ENCODE measurements around the gene MRPL3. TPM values are rescaled to one million over a fixed set of nuclear protein-coding genes. Genes with fewer than 3 reads are reported as not detected.

MRPL3 gene
- polyA plus RNA-seq (2013, experiment 1 of 2; ENCODE audit: insufficient read length): 99.2 TPM
- 78.2 TPM for polyA plus RNA-seq (2013, experiment 2 of 2; ENCODE audit: insufficient read length)

GRCh38 chr3:131502530-131503319, at the start of gene MRPL3:
TSS of gene MRPL3 (minus strand) at chr3:131502971. CDS start at chr3:131502821, 150 bp downstream.
- peak; percentile 90 for DNase-seq

GRCh38 chr3:131551761-131552160, 49.0 kb upstream of the MRPL3 start:
- no peak for DNase-seq

- DNase-seq: no peak
These were observed 48.0 kb upstream of the MRPL3 start for GRCh38 chr3:131550562-131551465.

- peak; percentile 5 for DNase-seq
These were observed 46.6 kb upstream of the MRPL3 start for GRCh38 chr3:131549340-131549739.

GRCh38 chr3:131547585-131547984, 44.8 kb upstream of the MRPL3 start:
- no peak for DNase-seq

- no peak for DNase-seq
These were observed 43.7 kb upstream of the MRPL3 start for GRCh38 chr3:131546441-131546840.

GRCh38 chr3:131544557-131544956, 41.8 kb upstream of the MRPL3 start:
- DNase-seq: no peak

GRCh38 chr3:131543714-131544113, 40.9 kb upstream of the MRPL3 start:
- peak; percentile 72 for DNase-seq

GRCh38 chr3:131541288-131541687, 38.5 kb upstream of the MRPL3 start:
- no peak for DNase-seq

- no peak for DNase-seq
These were observed 38.0 kb upstream of the MRPL3 start for GRCh38 chr3:131540821-131541220.

- DNase-seq: peak; percentile 12
These were observed 37.4 kb upstream of the MRPL3 start for GRCh38 chr3:131540143-131540542.

GRCh38 chr3:131538968-131539367, 36.2 kb upstream of the MRPL3 start:
- DNase-seq: no peak

GRCh38 chr3:131537531-131537930, 34.8 kb upstream of the MRPL3 start:
- DNase-seq: no peak

GRCh38 chr3:131535596-131535995, 32.8 kb upstream of the MRPL3 start:
- DNase-seq: peak; percentile 7

GRCh38 chr3:131535131-131535530, 32.4 kb upstream of the MRPL3 start:
- no peak for DNase-seq

GRCh38 chr3:131532645-131533044, 29.9 kb upstream of the MRPL3 start:
- DNase-seq: no peak

GRCh38 chr3:131530843-131531242, 28.1 kb upstream of the MRPL3 start:
- no peak for DNase-seq

GRCh38 chr3:131530388-131530787, 27.6 kb upstream of the MRPL3 start:
- no peak for DNase-seq

- DNase-seq: peak; percentile 63
These were observed 24.1 kb upstream of the MRPL3 start for GRCh38 chr3:131526801-131527347.

- no peak for DNase-seq
These were observed 15.9 kb upstream of the MRPL3 start for GRCh38 chr3:131518680-131519079.

GRCh38 chr3:131505421-131505820, 2.6 kb upstream of the MRPL3 start:
- DNase-seq: no peak

- peak; percentile 6 for DNase-seq
These were observed 507 bp upstream of the MRPL3 start for GRCh38 chr3:131503320-131503635.

- DNase-seq: no peak
These were observed 822 bp downstream of the MRPL3 start for GRCh38 chr3:131501949-131502348.

Data from fibroblast of skin of back (primary cell).